Measurements from ENCODE around the gene DIAPH3.

DNA sequence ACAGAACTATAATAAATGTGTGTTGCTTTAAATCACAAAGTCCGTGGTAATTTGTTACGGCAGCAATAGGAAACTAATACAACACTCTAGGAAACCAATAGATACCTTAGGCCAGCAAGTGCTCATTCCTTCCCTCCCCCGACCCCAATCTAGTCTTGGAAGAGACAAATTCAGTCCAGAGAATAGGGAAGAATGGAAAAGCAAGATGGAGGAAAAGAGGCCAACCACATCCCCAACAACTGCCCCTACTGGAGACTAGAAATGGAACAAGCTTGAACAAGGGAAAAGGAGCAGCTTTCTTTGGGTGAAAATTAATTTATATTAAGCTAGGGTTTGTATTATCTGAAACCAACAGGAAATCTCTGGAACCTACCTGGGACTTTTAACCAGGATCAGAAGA lies 54.4 kb downstream of the DIAPH3 start:
- TF ChIP-seq TAF1 (IDR thresholded peaks at IDR 0.05; ENCODE audit: borderline replicate concordance, low read depth, low read length) (no peak), POLR2AphosphoS5 (IDR thresholded peaks at IDR 0.05; ENCODE audit: low read depth, low read length) (no peak)

Data from GM12892 (cell line).